Pancreas (tissue), 10 donors: ENCODE measurements around the gene PCBD1. TPM values are rescaled to one million over a fixed set of nuclear protein-coding genes. Genes with fewer than 3 reads are reported as not detected.

Experiments
- ATAC-seq, 4 donors: fragments of 200-7000 bp; cut with Tn5 transposase; one replicate each; pipeline versions ENCODE4 v1.8.0 to v1.9.1; 2020; ENCODE audit warnings: mild to moderate bottlenecking in 4 of 4, moderate library complexity in 4 of 4
- DNase-seq, 6 donors: peaks; one replicate each; pipeline ENCODE4 v3.0.0-alpha.2; 2020
- FAIRE-seq: peaks from 2 replicates; lab custom pipeline; 2012; peaks lifted over from hg19 to GRCh38; lab: Jason Lieb, UNC
- H3K27ac ChIP-seq, 4 donors: fragments of 200-600 bp; sonication (generic); 1 replicate in 3 of 4; 2 replicates in 1 of 4; pipeline versions ENCODE4 v1.5.0 to v1.8.0; 2020
- H3K27me3 ChIP-seq, 4 donors: fragments of 200-600 bp; one replicate each; pipeline ENCODE4 v1.8.0; 2021
- H3K36me3 ChIP-seq, 3 donors: fragments of 200-600 bp; sonication (generic) in 1 of 3; one replicate each; pipeline versions ENCODE4 v1.5.0 to v1.8.0; 2020 to 2021
- H3K4me1 ChIP-seq, 3 donors: fragments of 200-600 bp; one replicate each; pipeline ENCODE4 v1.8.0; 2021
- H3K4me3 ChIP-seq, 4 donors: fragments of 200-600 bp; sonication (generic) in 2 of 4; one replicate each; pipeline versions ENCODE4 v1.5.0 to v1.8.0; 2020 to 2021
- H3K9me3 ChIP-seq, 4 donors: fragments of 200-600 bp; one replicate each; pipeline ENCODE4 v1.8.0; 2021
- CTCF ChIP-seq, 4 donors: fragments of 200-600 bp; sonication (generic) in 3 of 4; IDR thresholded peaks; one replicate each; pipeline versions ENCODE4 v1.5.0 to v1.8.0; 2021; ENCODE audit warnings: antibody characterized with exemption in 4 of 4
- WGBS, 2 donors: extraction: QIAGEN DNeasy Blood & Tissue Kit; methylation state at CpG; one replicate each; pipeline ENCODE4 v1.1.7; 2013; 5-methylcytosine and 5-hydroxymethylcytosine counted together
- intact Hi-C, 3 donors: fragments of 100-400 bp; cut with DNase I; formaldehyde crosslinking; loops; one replicate each; pipeline versions ENCODE4 v1.11.1 to v1.14.2; 2022
- polyA plus RNA-seq, 2 donors: library from polyadenylated mRNA; stranded (reverse); fragments of 200-250 nt; gene quantifications; one replicate each; pipeline ENCODE4 v1.2.3, GENCODE V29; 2013
- total RNA-seq, 6 donors: library from RNA; stranded (reverse); fragmentation: NEBNext Ultra II Directional in 4 of 6; extraction: Animal tissue kit (Norgen Biotek cat#: 25700) in 4 of 6; gene quantifications; one replicate each; pipeline versions ENCODE4 v1.2.1 to v1.2.4, GENCODE V29; 2021 to 2023
- donor health status: healthy with polysubstance abuse.
- donor health status: DM: no; HTN: no; CAD: no; lungs with moderate emphysema.
- donor health status: DM: no; HTN: no; CAD: no.
- donor health status: control.
- donor health status: control.
- donor health status: Bipolar disorder and iron deficiency.
- donor health status: DM: yes; HTN: yes; CAD: no.
- donor health status: DM: no; HTN: no; CAD: no.
- donor health status: DM: no; HTN: no; CAD: no.
- donor health status: DM: yes; HTN: yes; CAD: no.

The PCBD1 gene
- total and polyA plus RNA-seq, 8 donors: 63.6 to 95.9 (median 76.9) TPM

GRCh38 chr10:70850097-70850496 is 38.3 kb downstream of the PCBD1 start:
- Histone ChIP-seq H3K9me3 (no peaks in the 10 kb centered on the region), H3K4me3 (no peak overlapping the region), H3K27me3 (no peaks in the 10 kb centered on the region), H3K4me1 (peaks cover 19 to 52% (median 32%) of the 10 kb centered on the region in 3 donors), H3K27ac (no peak overlapping the region), H3K36me3 (peaks cover 0 to 13% (median 0%) of the 10 kb centered on the region in 3 donors)
- DNase-seq (no peak), FAIRE-seq (no peak), ATAC-seq (no peak)
- WGBS, 2 donors: 45 to 62% methylated on average over 3 of the region's 3 CpGs
- intact Hi-C loops: no loop called here
- TF ChIP-seq CTCF (IDR thresholded peaks at IDR 0.05): no peak

GRCh38 chr10:70849582-70850016 is 38.8 kb downstream of the PCBD1 start:
- H3K4me1 ChIP-seq: peaks cover 19 to 52% (median 32%) of the 10 kb centered on the region in 3 donors
- H3K27ac ChIP-seq: no peak overlapping the region
- TF ChIP-seq CTCF (IDR thresholded peaks at IDR 0.05): no peak
- 53 to 63% methylated on average over 2 of the region's 2 CpGs for WGBS, 2 donors
- H3K9me3 ChIP-seq: no peaks in the 10 kb centered on the region
- DNase-seq: no peak
- no peak for FAIRE-seq
- no peak for ATAC-seq
- intact Hi-C loops: no loop called here
- H3K4me3 ChIP-seq: no peak overlapping the region
- peaks cover 0 to 13% (median 0%) of the 10 kb centered on the region in 3 donors for H3K36me3 ChIP-seq
- no peaks in the 10 kb centered on the region for H3K27me3 ChIP-seq

- H3K4me3 ChIP-seq: no peak overlapping the region
- H3K27me3 ChIP-seq: no peaks in the 10 kb centered on the region
- FAIRE-seq (no peak), ATAC-seq (no peak), DNase-seq (no peak)
- no peaks in the 10 kb centered on the region for H3K9me3 ChIP-seq
- H3K27ac ChIP-seq: no peak overlapping the region
- no peak for TF ChIP-seq CTCF (IDR thresholded peaks at IDR 0.05)
- intact Hi-C loops: no loop called here
- H3K4me1 ChIP-seq: peaks cover 22 to 47% (median 26%) of the 10 kb centered on the region in 3 donors
- peaks cover 0 to 10% (median 0%) of the 10 kb centered on the region in 3 donors for H3K36me3 ChIP-seq
- 92 to 96% methylated on average over 1 of the region's 1 CpG for WGBS, 2 donors
These were observed 40.6 kb downstream of the PCBD1 start for GRCh38 chr10:70847659-70848360.

- H3K36me3 ChIP-seq: peaks cover 0 to 10% (median 0%) of the 10 kb centered on the region in 3 donors
- intact Hi-C loops: no loop called here
- no peak for FAIRE-seq
- no peaks in the 10 kb centered on the region for H3K27me3 ChIP-seq
- TF ChIP-seq CTCF (IDR thresholded peaks at IDR 0.05): no peak
- no peaks in the 10 kb centered on the region for H3K9me3 ChIP-seq
- no peak for ATAC-seq
- no peak overlapping the region for H3K27ac ChIP-seq
- DNase-seq: no peak
- no peak overlapping the region for H3K4me3 ChIP-seq
- H3K4me1 ChIP-seq: peaks cover 16 to 37% (median 18%) of the 10 kb centered on the region in 3 donors
- WGBS, 2 donors: 76 to 83% methylated on average over 2 of the region's 2 CpGs
These were observed 41.6 kb downstream of the PCBD1 start for GRCh38 chr10:70846795-70847194.

- WGBS, 2 donors: 45 to 51% methylated on average over 1 of the region's 1 CpG
- no peak overlapping the region for H3K27ac ChIP-seq
- peaks cover 0 to 10% (median 0%) of the 10 kb centered on the region in 3 donors for H3K36me3 ChIP-seq
- no peaks in the 10 kb centered on the region for H3K9me3 ChIP-seq
- ATAC-seq: no peak
- no peak for FAIRE-seq
- H3K27me3 ChIP-seq: no peaks in the 10 kb centered on the region
- DNase-seq: no peak
- no peak for TF ChIP-seq CTCF (IDR thresholded peaks at IDR 0.05)
- no peak overlapping the region for H3K4me3 ChIP-seq
- intact Hi-C loops: no loop called here
- H3K4me1 ChIP-seq: peaks cover 9 to 28% (median 9%) of the 10 kb centered on the region in 3 donors
These were observed 42.5 kb downstream of the PCBD1 start for GRCh38 chr10:70845816-70846215.
